Right atrium auricular region (tissue), 2 donors: ENCODE measurements around the gene TSPAN9. TPM values are rescaled to one million over a fixed set of nuclear protein-coding genes. Genes with fewer than 3 reads are reported as not detected.
A peak's percentile ranks its signal among the peaks of the same experiment; 100 is the strongest.

Experiments
- DNase-seq: peaks from one replicate; pipeline ENCODE4 v3.0.0-alpha.2; 2019; ENCODE audit warnings: low spot score
- H3K27ac ChIP-seq, 2 donors: fragments of 200-600 bp; sonication (generic); 1 replicate in 1 of 2; 2 replicates in 1 of 2; pipeline ENCODE4 v1.5.1; 2016 to 2019
- H3K27me3 ChIP-seq, 2 donors: fragments of 200-600 bp; sonication (generic); one replicate each; pipeline versions ENCODE4 v1.5.1 to v1.6.0; 2017 to 2019
- H3K36me3 ChIP-seq: fragments of 200-600 bp; sonication (generic); one replicate; pipeline ENCODE4 v1.5.1; 2016
- H3K4me1 ChIP-seq, 2 donors: fragments of 200-600 bp; sonication (generic); one replicate each; pipeline versions ENCODE4 v1.5.1 to v1.6.0; 2017 to 2019
- H3K4me3 ChIP-seq, 2 donors: fragments of 200-600 bp; sonication (generic); 1 replicate in 1 of 2; 2 replicates in 1 of 2; pipeline ENCODE4 v1.5.1; 2017 to 2019; ENCODE audit warnings: mild to moderate bottlenecking in 1 of 2, moderate library complexity in 1 of 2
- H3K9me3 ChIP-seq, 2 donors: fragments of 200-600 bp; sonication (generic); one replicate each; pipeline ENCODE4 v1.5.1; 2019
- CTCF ChIP-seq, 2 donors: fragments of 200-600 bp; sonication (generic); IDR thresholded peaks; one replicate each; pipeline ENCODE4 v1.5.1; 2019; ENCODE audit warnings: antibody characterized with exemption in 2 of 2
- total RNA-seq, 2 donors: library from RNA; depleted of rRNA; stranded (reverse); fragments of >200 nt; gene quantifications; one replicate each; pipeline ENCODE4 v1.1.0, GENCODE V29; 2016

Gene TSPAN9
- total RNA-seq, 2 donors from 2014 or later, result 103 to 185 TPM

- Histone ChIP-seq H3K27ac (peak overlapping the region; percentile 91 to 97), H3K4me3 (no peak overlapping the region), H3K9me3 (no peaks in the 10 kb centered on the region), H3K36me3 (no peaks in the 10 kb centered on the region), H3K27me3 (no peaks in the 10 kb centered on the region), H3K4me1 (peaks cover 0 to 87% of the 10 kb centered on the region in 2 donors)
- TF ChIP-seq CTCF (IDR thresholded peaks at IDR 0.05), result no peak
- no peak for DNase-seq
Measured at GRCh38 chr12:3256103-3256631, 179.0 kb downstream of the TSPAN9 start.

GRCh38 chr12:3257411-3257810 is 180.2 kb downstream of the TSPAN9 start:
- Histone ChIP-seq H3K4me1 (peaks cover 0 to 87% of the 10 kb centered on the region in 2 donors), H3K27ac (peak overlapping the region; percentile 91 to 97), H3K36me3 (no peaks in the 10 kb centered on the region), H3K27me3 (no peaks in the 10 kb centered on the region), H3K9me3 (no peaks in the 10 kb centered on the region), H3K4me3 (no peak overlapping the region)
- TF ChIP-seq CTCF (IDR thresholded peaks at IDR 0.05), result no peak
- DNase-seq, result no peak

GRCh38 chr12:3259973-3260372 is 182.8 kb downstream of the TSPAN9 start:
- no peaks in the 10 kb centered on the region for H3K27me3 ChIP-seq
- peak overlapping the region; percentile 91 to 97 for H3K27ac ChIP-seq
- H3K4me3 ChIP-seq, result no peak overlapping the region
- H3K36me3 ChIP-seq, result no peaks in the 10 kb centered on the region
- peaks cover 0 to 89% of the 10 kb centered on the region in 2 donors for H3K4me1 ChIP-seq
- no peaks in the 10 kb centered on the region for H3K9me3 ChIP-seq
- no peak for TF ChIP-seq CTCF (IDR thresholded peaks at IDR 0.05)
- DNase-seq, result no peak

- Histone ChIP-seq H3K36me3 (no peaks in the 10 kb centered on the region), H3K9me3 (no peaks in the 10 kb centered on the region), H3K27me3 (no peaks in the 10 kb centered on the region), H3K27ac (peak overlapping the region; percentile 91 to 97), H3K4me1 (peaks cover 0 to 93% of the 10 kb centered on the region in 2 donors), H3K4me3 (no peak overlapping the region)
- no peak for DNase-seq
- TF ChIP-seq CTCF (IDR thresholded peaks at IDR 0.05), result no peak
Measured at GRCh38 chr12:3261782-3262359, 184.7 kb downstream of the TSPAN9 start.

GRCh38 chr12:3262470-3262869 is 185.3 kb downstream of the TSPAN9 start:
- H3K27ac ChIP-seq, result peak overlapping the region; percentile 91 to 97
- no peak overlapping the region for H3K4me3 ChIP-seq
- H3K9me3 ChIP-seq, result no peaks in the 10 kb centered on the region
- H3K27me3 ChIP-seq, result no peaks in the 10 kb centered on the region
- no peak for TF ChIP-seq CTCF (IDR thresholded peaks at IDR 0.05)
- no peaks in the 10 kb centered on the region for H3K36me3 ChIP-seq
- peaks cover 0 to 93% of the 10 kb centered on the region in 2 donors for H3K4me1 ChIP-seq
- no peak for DNase-seq

GRCh38 chr12:3263282-3263681 is 186.1 kb downstream of the TSPAN9 start:
- H3K9me3 ChIP-seq, result no peaks in the 10 kb centered on the region
- no peak for TF ChIP-seq CTCF (IDR thresholded peaks at IDR 0.05)
- peak overlapping the region; percentile 91 to 97 for H3K27ac ChIP-seq
- DNase-seq, result no peak
- peaks cover 0 to 90% of the 10 kb centered on the region in 2 donors for H3K4me1 ChIP-seq
- H3K27me3 ChIP-seq, result no peaks in the 10 kb centered on the region
- H3K36me3 ChIP-seq, result no peaks in the 10 kb centered on the region
- H3K4me3 ChIP-seq, result no peak overlapping the region
